Measurements from ENCODE around the gene SMO. TPM values are rescaled to one million over a fixed set of nuclear protein-coding genes. Genes with fewer than 3 reads are reported as not detected.

The SMO gene
- total RNA-seq, 1 donor from 2014 or later: 46.0 TPM

- peaks cover 8% of the 10 kb centered on the region for H3K27me3 Mint-ChIP-seq (ENCODE audit: insufficient read depth, low read depth)
Observed at GRCh38 chr7:129176916-129177710, 11.3 kb upstream of the SMO start.

DNA sequence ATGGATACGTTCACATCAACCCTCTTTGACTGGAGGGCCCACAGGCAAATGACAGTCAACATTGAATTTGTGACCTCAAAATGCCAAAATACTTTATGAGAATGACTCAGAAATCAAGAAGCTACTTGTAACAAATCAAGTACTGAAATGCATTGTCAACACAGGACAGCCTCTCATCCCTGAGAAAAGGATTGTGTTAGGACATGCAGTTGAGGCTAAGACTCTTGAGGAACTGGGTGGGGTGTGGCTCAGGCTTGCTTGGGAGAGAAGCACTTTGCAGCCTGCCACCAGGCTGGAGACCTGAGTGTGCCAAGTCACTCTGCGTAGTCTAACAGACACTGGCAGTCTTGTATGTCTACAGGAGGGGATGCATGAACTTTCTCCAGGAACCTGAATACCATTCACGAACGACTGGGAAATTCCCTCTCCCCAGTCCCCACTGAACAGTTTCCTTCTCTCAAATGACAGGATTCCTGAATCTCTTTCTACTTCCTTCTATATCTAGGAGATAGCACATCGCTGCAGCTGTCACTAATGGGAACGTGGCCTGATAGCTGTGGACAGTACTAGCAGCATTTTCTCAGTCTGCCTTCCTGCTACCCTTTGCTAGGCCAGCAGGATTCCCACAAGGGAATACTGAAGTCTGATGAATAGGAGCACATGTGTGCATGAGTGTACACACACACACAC, 3.3 kb upstream of the SMO start:
- Histone ChIP-seq H3F3A (ENCODE audit: low read depth) (peaks cover 19% of the 10 kb centered on the region), H2AFZ (replicated peaks) (no peak overlapping the region), H3K27ac (no peak overlapping the region), H3K4me1 (peaks cover 10% of the 10 kb centered on the region), H3K9ac (no peak overlapping the region), H3K79me2 (ENCODE audit: low read depth) (peaks cover 16% of the 10 kb centered on the region), H3K4me2 (no peak overlapping the region), H3K4me3 (no peak overlapping the region), H3K9me3 (ENCODE audit: low read depth) (no peaks in the 10 kb centered on the region), H4K20me1 (ENCODE audit: low read depth) (peaks cover 10% of the 10 kb centered on the region), H3K36me3 (no peaks in the 10 kb centered on the region), H3K27me3 (peaks cover 18% of the 10 kb centered on the region)
- Mint-ChIP-seq H3K36me3 (no peaks in the 10 kb centered on the region), H3K4me3 (no peak overlapping the region), H3K27me3 (ENCODE audit: insufficient read depth, low read depth) (no peaks in the 10 kb centered on the region), H3K4me1 (peaks cover 22% of the 10 kb centered on the region), H3K27ac (no peak overlapping the region), H3K9me3 (no peaks in the 10 kb centered on the region)
- TF ChIP-seq EZH2phosphoT487 (IDR thresholded peaks at IDR 0.05) (no peak), EZH2 (IDR thresholded peaks at IDR 0.05) (no peak)
- TF ChIP-seq, protein P1, sequence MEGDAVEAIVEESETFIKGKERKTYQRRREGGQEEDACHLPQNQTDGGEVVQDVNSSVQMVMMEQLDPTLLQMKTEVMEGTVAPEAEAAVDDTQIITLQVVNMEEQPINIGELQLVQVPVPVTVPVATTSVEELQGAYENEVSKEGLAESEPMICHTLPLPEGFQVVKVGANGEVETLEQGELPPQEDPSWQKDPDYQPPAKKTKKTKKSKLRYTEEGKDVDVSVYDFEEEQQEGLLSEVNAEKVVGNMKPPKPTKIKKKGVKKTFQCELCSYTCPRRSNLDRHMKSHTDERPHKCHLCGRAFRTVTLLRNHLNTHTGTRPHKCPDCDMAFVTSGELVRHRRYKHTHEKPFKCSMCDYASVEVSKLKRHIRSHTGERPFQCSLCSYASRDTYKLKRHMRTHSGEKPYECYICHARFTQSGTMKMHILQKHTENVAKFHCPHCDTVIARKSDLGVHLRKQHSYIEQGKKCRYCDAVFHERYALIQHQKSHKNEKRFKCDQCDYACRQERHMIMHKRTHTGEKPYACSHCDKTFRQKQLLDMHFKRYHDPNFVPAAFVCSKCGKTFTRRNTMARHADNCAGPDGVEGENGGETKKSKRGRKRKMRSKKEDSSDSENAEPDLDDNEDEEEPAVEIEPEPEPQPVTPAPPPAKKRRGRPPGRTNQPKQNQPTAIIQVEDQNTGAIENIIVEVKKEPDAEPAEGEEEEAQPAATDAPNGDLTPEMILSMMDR (IDR thresholded peaks at IDR 0.05): no peak
- DNase-seq (ENCODE audit: low spot score): no peak

More at GRCh38 chr7:129176916-129177710, 11.3 kb upstream of the SMO start:
- TF ChIP-seq EZH2 (IDR thresholded peaks at IDR 0.05): no peak
- TF ChIP-seq, protein P1 (IDR thresholded peaks at IDR 0.05): no peak
- no peak for TF ChIP-seq EZH2phosphoT487 (IDR thresholded peaks at IDR 0.05)
- H3K4me1 Mint-ChIP-seq: no peaks in the 10 kb centered on the region
- no peak for DNase-seq (ENCODE audit: low spot score)
- Histone ChIP-seq H3K36me3 (no peaks in the 10 kb centered on the region), H4K20me1 (ENCODE audit: low read depth) (no peaks in the 10 kb centered on the region), H3K4me2 (no peak overlapping the region), H3F3A (ENCODE audit: low read depth) (no peaks in the 10 kb centered on the region), H3K27ac (no peak overlapping the region), H3K27me3 (no peaks in the 10 kb centered on the region), H2AFZ (replicated peaks) (no peak overlapping the region), H3K9ac (no peak overlapping the region), H3K9me3 (ENCODE audit: low read depth) (no peaks in the 10 kb centered on the region), H3K4me1 (no peaks in the 10 kb centered on the region), H3K4me3 (no peak overlapping the region), H3K79me2 (ENCODE audit: low read depth) (no peaks in the 10 kb centered on the region)
- no peak overlapping the region for H3K4me3 Mint-ChIP-seq
- no peaks in the 10 kb centered on the region for H3K36me3 Mint-ChIP-seq
- peaks cover 5% of the 10 kb centered on the region for H3K9me3 Mint-ChIP-seq
- H3K27ac Mint-ChIP-seq: no peak overlapping the region

GRCh38 chr7:129186749-129187260, 1.6 kb upstream of the SMO start:
- peaks cover 26% of the 10 kb centered on the region for H4K20me1 ChIP-seq (ENCODE audit: low read depth)
- H3F3A ChIP-seq (ENCODE audit: low read depth): peaks cover 19% of the 10 kb centered on the region
- Mint-ChIP-seq H3K27ac (no peak overlapping the region), H3K4me3 (peak overlapping the region; percentile 82), H3K27me3 (ENCODE audit: insufficient read depth, low read depth) (no peaks in the 10 kb centered on the region), H3K36me3 (peaks cover 1% of the 10 kb centered on the region), H3K4me1 (peaks cover 37% of the 10 kb centered on the region), H3K9me3 (no peaks in the 10 kb centered on the region)
- H3K9me3 ChIP-seq (ENCODE audit: low read depth): no peaks in the 10 kb centered on the region
- H3K4me1 ChIP-seq: peaks cover 27% of the 10 kb centered on the region
- no peaks in the 10 kb centered on the region for H3K36me3 ChIP-seq
- H3K4me2 ChIP-seq: no peak overlapping the region
- no peak overlapping the region for H3K4me3 ChIP-seq
- peaks cover 33% of the 10 kb centered on the region for H3K79me2 ChIP-seq (ENCODE audit: low read depth)
- H3K9ac ChIP-seq: no peak overlapping the region
- H2AFZ ChIP-seq (replicated peaks): no peak overlapping the region
- H3K27ac ChIP-seq: no peak overlapping the region
- TF ChIP-seq EZH2phosphoT487 (IDR thresholded peaks at IDR 0.05) (no peak), EZH2 (IDR thresholded peaks at IDR 0.05) (no peak)
- TF ChIP-seq, protein P1 (IDR thresholded peaks at IDR 0.05): no peak
- peaks cover 18% of the 10 kb centered on the region for H3K27me3 ChIP-seq
- DNase-seq (ENCODE audit: low spot score): peak; percentile 20

All from neural progenitor cell (in vitro differentiated cells).